ENCODE measurements around the gene LGR5.

DNA sequence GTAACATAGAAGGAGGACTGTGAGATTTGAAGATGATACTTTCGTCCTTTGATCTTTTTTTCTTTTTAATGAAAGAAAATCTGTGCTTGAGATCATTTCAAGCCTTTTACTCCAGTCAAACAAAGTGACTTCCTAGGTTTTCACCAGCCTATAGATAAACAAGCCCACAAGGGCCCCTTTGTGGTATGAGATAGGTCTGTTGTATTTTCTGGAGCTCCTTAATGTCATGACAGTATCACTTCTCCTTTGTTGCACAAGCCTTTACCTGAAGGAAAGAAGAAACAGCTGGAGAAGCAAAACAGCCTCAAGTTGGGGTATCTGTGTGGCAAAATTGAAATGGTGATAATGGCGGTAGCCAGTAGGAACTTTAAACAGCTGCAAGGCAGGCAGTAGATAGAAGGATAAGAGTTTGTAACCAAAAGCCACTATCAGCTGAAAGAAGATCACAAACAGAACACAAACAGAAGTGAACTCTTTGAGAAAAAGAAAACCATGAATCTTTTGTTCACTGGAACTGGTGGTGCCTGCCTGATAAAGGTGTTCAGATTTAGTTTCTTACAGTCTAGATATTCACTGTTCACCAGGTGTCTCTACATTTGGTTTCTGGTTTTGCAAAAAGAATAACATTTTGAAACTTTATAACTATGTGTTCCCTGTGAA is 96.8 kb downstream of the LGR5 start:
- TF ChIP-seq, protein P1, sequence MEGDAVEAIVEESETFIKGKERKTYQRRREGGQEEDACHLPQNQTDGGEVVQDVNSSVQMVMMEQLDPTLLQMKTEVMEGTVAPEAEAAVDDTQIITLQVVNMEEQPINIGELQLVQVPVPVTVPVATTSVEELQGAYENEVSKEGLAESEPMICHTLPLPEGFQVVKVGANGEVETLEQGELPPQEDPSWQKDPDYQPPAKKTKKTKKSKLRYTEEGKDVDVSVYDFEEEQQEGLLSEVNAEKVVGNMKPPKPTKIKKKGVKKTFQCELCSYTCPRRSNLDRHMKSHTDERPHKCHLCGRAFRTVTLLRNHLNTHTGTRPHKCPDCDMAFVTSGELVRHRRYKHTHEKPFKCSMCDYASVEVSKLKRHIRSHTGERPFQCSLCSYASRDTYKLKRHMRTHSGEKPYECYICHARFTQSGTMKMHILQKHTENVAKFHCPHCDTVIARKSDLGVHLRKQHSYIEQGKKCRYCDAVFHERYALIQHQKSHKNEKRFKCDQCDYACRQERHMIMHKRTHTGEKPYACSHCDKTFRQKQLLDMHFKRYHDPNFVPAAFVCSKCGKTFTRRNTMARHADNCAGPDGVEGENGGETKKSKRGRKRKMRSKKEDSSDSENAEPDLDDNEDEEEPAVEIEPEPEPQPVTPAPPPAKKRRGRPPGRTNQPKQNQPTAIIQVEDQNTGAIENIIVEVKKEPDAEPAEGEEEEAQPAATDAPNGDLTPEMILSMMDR (IDR thresholded peaks at IDR 0.05; ENCODE audit: insufficient read depth, low read depth, low read length) = no peak
- TF ChIP-seq EZH2 (IDR thresholded peaks at IDR 0.05; ENCODE audit: insufficient read depth, low read length) = no peak
